ENCODE data around the gene AK5. TPM values are rescaled to one million over a fixed set of nuclear protein-coding genes. Genes with fewer than 3 reads are reported as not detected.

The AK5 gene
- total RNA-seq, 2 donors from 2014 or later, result 0.46 to 2.8 TPM

DNA sequence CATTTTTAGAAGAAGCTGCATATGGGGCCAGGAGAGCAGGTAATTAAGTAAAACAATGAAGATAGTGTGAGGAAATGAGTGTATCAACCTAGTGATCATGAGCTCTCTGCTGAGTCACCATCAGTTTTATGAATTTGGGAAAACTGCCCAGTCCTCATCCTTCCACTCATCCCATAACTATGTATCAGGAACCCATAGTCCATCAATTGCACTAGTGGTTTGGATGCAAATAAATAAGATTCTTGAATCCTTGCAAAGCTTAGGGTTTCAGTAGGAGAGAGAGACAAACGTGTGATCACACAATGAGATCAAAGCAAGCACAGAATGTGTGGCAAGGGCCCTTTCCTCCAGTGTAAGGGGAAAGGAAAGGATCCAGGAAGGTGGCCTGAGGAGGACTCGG, 255.0 kb downstream of the AK5 start:
- no peaks in the 10 kb centered on the region for H3K9me3 ChIP-seq (ENCODE audit: control insufficient read depth, low read length)
- DNase-seq, result no peak
- Mint-ChIP-seq H3K27ac (no peak overlapping the region), H3K27me3 (ENCODE audit: insufficient read depth) (no peaks in the 10 kb centered on the region), H3K4me1 (peaks cover 4% of the 10 kb centered on the region), H3K4me3 (no peak overlapping the region), H3K36me3 (ENCODE audit: low read depth) (no peaks in the 10 kb centered on the region), H3K9me3 (peaks cover 5% of the 10 kb centered on the region)
- WGBS, 2 experiments (ENCODE audit: insufficient coverage in 1 of 2, insufficient read length in 1 of 2), result 72 to 78% methylated on average over 2 of the region's 2 CpGs
- no peak overlapping the region for H3K4me3 ChIP-seq (ENCODE audit: low read length)
- no peak overlapping the region for H3K27ac ChIP-seq (ENCODE audit: low read depth, low read length)
- H3K4me1 ChIP-seq (ENCODE audit: control insufficient read depth, insufficient read depth, low read length), result peaks cover 2% of the 10 kb centered on the region
- no peaks in the 10 kb centered on the region for H3K27me3 ChIP-seq (ENCODE audit: control insufficient read depth, insufficient read depth, low read length, poor library complexity, severe bottlenecking)
- TF ChIP-seq, protein P1, sequence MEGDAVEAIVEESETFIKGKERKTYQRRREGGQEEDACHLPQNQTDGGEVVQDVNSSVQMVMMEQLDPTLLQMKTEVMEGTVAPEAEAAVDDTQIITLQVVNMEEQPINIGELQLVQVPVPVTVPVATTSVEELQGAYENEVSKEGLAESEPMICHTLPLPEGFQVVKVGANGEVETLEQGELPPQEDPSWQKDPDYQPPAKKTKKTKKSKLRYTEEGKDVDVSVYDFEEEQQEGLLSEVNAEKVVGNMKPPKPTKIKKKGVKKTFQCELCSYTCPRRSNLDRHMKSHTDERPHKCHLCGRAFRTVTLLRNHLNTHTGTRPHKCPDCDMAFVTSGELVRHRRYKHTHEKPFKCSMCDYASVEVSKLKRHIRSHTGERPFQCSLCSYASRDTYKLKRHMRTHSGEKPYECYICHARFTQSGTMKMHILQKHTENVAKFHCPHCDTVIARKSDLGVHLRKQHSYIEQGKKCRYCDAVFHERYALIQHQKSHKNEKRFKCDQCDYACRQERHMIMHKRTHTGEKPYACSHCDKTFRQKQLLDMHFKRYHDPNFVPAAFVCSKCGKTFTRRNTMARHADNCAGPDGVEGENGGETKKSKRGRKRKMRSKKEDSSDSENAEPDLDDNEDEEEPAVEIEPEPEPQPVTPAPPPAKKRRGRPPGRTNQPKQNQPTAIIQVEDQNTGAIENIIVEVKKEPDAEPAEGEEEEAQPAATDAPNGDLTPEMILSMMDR (conservative IDR thresholded peaks at IDR 0.05), result no peak
- no peak overlapping the region for H3K9ac ChIP-seq (ENCODE audit: extremely low read depth, low read length, poor library complexity, severe bottlenecking)
- no peaks in the 10 kb centered on the region for H3K36me3 ChIP-seq (ENCODE audit: control insufficient read depth, insufficient read depth, low read length)

DNA sequence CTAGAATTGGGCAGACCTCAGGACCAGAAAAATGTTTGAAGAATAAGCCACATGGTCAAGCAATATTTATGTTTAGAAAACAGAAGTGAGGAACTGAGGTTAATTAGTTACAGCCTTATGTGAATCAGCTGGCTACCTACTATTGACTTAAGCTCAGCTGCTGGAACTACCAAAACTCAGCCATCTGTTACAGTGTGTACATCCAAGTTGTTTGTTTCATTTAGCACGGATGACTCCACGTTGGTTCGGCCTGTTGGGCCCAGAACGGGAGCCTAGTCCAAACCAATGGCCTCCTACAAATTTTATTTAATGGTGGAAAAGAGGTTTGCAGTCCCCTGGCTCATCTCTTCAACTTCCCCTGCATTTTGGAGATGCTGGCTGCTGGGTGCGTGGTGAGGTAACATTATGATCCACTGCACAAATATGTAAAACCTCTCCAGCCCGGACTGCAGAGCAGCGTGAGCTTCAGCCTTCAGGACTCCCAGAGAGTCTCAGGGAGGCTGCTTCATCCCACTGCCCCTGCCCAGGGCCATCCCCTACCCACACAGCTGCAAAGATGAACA, 257.2 kb downstream of the AK5 start:
- TF ChIP-seq, protein P1 (conservative IDR thresholded peaks at IDR 0.05), result no peak
- Mint-ChIP-seq H3K9me3 (no peaks in the 10 kb centered on the region), H3K27ac (no peak overlapping the region), H3K27me3 (ENCODE audit: insufficient read depth) (no peaks in the 10 kb centered on the region), H3K4me3 (no peak overlapping the region), H3K36me3 (ENCODE audit: low read depth) (no peaks in the 10 kb centered on the region), H3K4me1 (peaks cover 4% of the 10 kb centered on the region)
- no peaks in the 10 kb centered on the region for H3K27me3 ChIP-seq (ENCODE audit: control insufficient read depth, insufficient read depth, low read length, poor library complexity, severe bottlenecking)
- no peak overlapping the region for H3K9ac ChIP-seq (ENCODE audit: extremely low read depth, low read length, poor library complexity, severe bottlenecking)
- no peak for DNase-seq
- 92 to 97% methylated on average over 5 to 7 of the region's 7 CpGs for WGBS, 2 experiments (ENCODE audit: insufficient coverage in 1 of 2, insufficient read length in 1 of 2)
- H3K9me3 ChIP-seq (ENCODE audit: control insufficient read depth, low read length), result no peaks in the 10 kb centered on the region
- no peaks in the 10 kb centered on the region for H3K36me3 ChIP-seq (ENCODE audit: control insufficient read depth, insufficient read depth, low read length)
- H3K4me3 ChIP-seq (ENCODE audit: low read length), result no peak overlapping the region
- peaks cover 2% of the 10 kb centered on the region for H3K4me1 ChIP-seq (ENCODE audit: control insufficient read depth, insufficient read depth, low read length)
- no peak overlapping the region for H3K27ac ChIP-seq (ENCODE audit: low read depth, low read length)

DNA sequence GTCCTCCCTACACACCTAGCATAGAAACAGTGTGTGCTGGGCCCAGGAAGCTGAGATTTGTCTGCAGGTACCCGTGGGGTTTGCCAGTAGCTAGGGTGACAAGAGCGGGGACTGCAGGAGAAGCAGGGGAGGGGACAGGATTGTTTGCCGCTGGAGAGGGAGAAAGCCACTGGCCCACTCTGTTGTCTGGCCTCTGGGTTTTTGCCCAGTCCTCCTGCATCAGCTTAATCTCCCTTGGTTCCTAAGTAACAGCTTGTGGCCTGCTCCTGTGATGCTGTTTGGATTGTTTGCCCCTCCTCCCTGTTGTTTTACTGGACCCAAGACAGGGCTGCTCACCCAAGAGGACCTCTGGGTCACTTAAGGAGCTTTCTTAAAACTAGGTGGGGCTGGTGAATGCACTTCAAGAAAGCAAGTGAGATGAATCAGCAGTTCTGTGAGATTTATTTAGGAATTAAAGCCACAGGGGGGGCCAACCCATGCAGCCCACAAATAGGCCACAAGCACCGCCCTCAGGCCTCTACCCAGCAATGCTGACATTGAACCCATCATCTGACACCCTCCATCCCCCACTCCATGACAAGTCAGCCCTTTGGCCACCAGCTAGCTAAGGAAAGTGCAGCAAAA, 257.8 kb downstream of the AK5 start:
- Mint-ChIP-seq H3K36me3 (ENCODE audit: low read depth) (no peaks in the 10 kb centered on the region), H3K27me3 (ENCODE audit: insufficient read depth) (no peaks in the 10 kb centered on the region), H3K27ac (peak overlapping the region; percentile 39), H3K9me3 (no peaks in the 10 kb centered on the region), H3K4me3 (no peak overlapping the region), H3K4me1 (peaks cover 4% of the 10 kb centered on the region)
- WGBS, 2 experiments (ENCODE audit: insufficient coverage in 1 of 2, insufficient read length in 1 of 2), result 86 to 88% methylated on average over 3 to 4 of the region's 4 CpGs
- H3K27ac ChIP-seq (ENCODE audit: low read depth, low read length), result no peak overlapping the region
- TF ChIP-seq, protein P1 (conservative IDR thresholded peaks at IDR 0.05), result no peak
- no peaks in the 10 kb centered on the region for H3K36me3 ChIP-seq (ENCODE audit: control insufficient read depth, insufficient read depth, low read length)
- no peaks in the 10 kb centered on the region for H3K9me3 ChIP-seq (ENCODE audit: control insufficient read depth, low read length)
- no peak overlapping the region for H3K4me3 ChIP-seq (ENCODE audit: low read length)
- no peaks in the 10 kb centered on the region for H3K27me3 ChIP-seq (ENCODE audit: control insufficient read depth, insufficient read depth, low read length, poor library complexity, severe bottlenecking)
- no peak overlapping the region for H3K9ac ChIP-seq (ENCODE audit: extremely low read depth, low read length, poor library complexity, severe bottlenecking)
- H3K4me1 ChIP-seq (ENCODE audit: control insufficient read depth, insufficient read depth, low read length), result peaks cover 2% of the 10 kb centered on the region
- no peak for DNase-seq

All from endodermal cell (in vitro differentiated cells).